HEK293T (cell line): ENCODE data around the gene CNGB1.

Experiments used
- BHLHE40 ChIP-seq: fragments of 450-650 bp; IDR thresholded peaks from 2 replicates; pipeline ENCODE4 v1.6.1; 2016; ENCODE audit warnings: mild to moderate bottlenecking, moderate library complexity, borderline replicate concordance
- FOXK2 ChIP-seq: fragments of 450-650 bp; IDR thresholded peaks from 2 replicates; pipeline ENCODE4 v1.6.1; 2016; ENCODE audit warnings: mild to moderate bottlenecking
- FOXM1 ChIP-seq: fragments of 450-650 bp; IDR thresholded peaks from 2 replicates; pipeline ENCODE4 v1.6.1; 2017; ENCODE audit warnings: mild to moderate bottlenecking, borderline replicate concordance
- SP1 ChIP-seq: fragments of 450-650 bp; IDR thresholded peaks from 2 replicates; pipeline ENCODE4 v1.6.1; 2017
- TARDBP ChIP-seq: fragments of 450-650 bp; IDR thresholded peaks from 2 replicates; pipeline ENCODE4 v1.6.1; 2016

DNA sequence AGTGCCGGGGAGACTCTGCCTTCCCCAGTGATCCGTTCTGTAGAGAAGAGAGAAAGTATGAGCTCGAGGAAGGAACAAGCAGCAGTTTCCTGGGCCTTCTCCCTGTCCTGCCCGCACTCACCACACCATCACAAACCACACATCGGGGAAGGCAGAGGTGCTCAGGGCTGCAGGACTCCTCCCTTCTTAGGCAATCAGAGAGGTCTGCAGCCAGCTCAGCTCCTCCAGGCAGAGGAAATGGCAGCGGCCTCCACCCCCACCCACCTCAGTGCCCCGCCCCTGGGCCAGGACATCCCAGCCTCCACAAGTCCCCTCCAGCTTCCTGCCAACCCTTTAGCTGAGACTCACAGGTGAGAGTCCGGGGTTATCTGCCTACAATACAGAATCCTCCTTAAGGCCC, 27.6 kb upstream of the CNGB1 start:
- TF ChIP-seq SP1, result no peak
- TF ChIP-seq FOXK2, result no peak
- TF ChIP-seq BHLHE40, result no peak
- TF ChIP-seq TARDBP, result no peak
- no peak for TF ChIP-seq FOXM1
